SK-N-SH (cell line): ENCODE results near the gene TMEM214. TPM values are rescaled to one million over a fixed set of nuclear protein-coding genes. Genes with fewer than 3 reads are reported as not detected.
A peak's percentile ranks its signal among the peaks of the same experiment; 100 is the strongest.

Experiments used
- CTCF ChIA-PET: fragments of 300-600, 350-600 bp; formaldehyde crosslinking; extraction: SDS; loops from one replicate; lab custom pipeline; 2021; lab: Yijun Ruan, JAX
- POLR2A ChIA-PET: fragments of 350-600 bp; sonication (Branson Sonifier 250); formaldehyde crosslinking; extraction: SDS; loops from one replicate; lab custom pipeline; 2020; ENCODE audit warnings: antibody characterized with exemption, inconsistent platforms; lab: Yijun Ruan, JAX
- DNase-seq: peaks from one replicate; pipeline ENCODE4 v3.0.0; 2012
- H2AFZ ChIP-seq: fragments of 200-600 bp; sonication (generic); 2 replicates; pipeline ENCODE4 v1.8.1; 2016; ENCODE audit warnings: antibody characterized with exemption, mild to moderate bottlenecking, low read depth
- H3F3A ChIP-seq: fragments of 200-600 bp; sonication (generic); replicated peaks from 2 replicates; pipeline ENCODE3; 2016; ENCODE audit warnings: antibody characterized with exemption, mild to moderate bottlenecking; ENCODE audit not compliant: insufficient read depth
- H3K27ac ChIP-seq, 2 experiments: fragments of 200-500 bp in 1 of 2; fragments of 200-600 bp in 1 of 2; sonication (Bioruptor generic) in 1 of 2; sonication (generic), shearing (Covaris generic) in 1 of 2; 2 replicates each; pipeline versions ENCODE4 v1.5.1 to v1.6.1; 2014 to 2016; ENCODE audit warnings: low read depth in 2 of 2, inconsistent platforms in 1 of 2, low read length in 1 of 2, mild to moderate bottlenecking in 1 of 2, mixed read lengths in 1 of 2
- H3K27me3 ChIP-seq: fragments of 200-600 bp; sonication (generic), shearing (Covaris generic); 2 replicates; pipeline ENCODE4 v1.6.1; 2016; ENCODE audit warnings: mixed run types; ENCODE audit not compliant: insufficient read depth
- H3K36me3 ChIP-seq, 2 experiments: fragments of 200-500 bp in 1 of 2; fragments of 200-600 bp in 1 of 2; sonication (Bioruptor generic) in 1 of 2; sonication (generic) in 1 of 2; replicated peaks in 1 of 2; 2 replicates each; pipeline versions ENCODE3 to v1.5.1; 2014 to 2016; ENCODE audit warnings: low read length in 1 of 2, mild to moderate bottlenecking in 1 of 2; ENCODE audit not compliant: insufficient read depth in 2 of 2, control insufficient read depth in 1 of 2
- H3K4me1 ChIP-seq, 2 experiments: fragments of 200-500 bp in 1 of 2; fragments of 200-600 bp in 1 of 2; sonication (Bioruptor generic) in 1 of 2; sonication (generic), shearing (Covaris generic) in 1 of 2; 2 replicates each; pipeline versions ENCODE4 v1.5.1 to v1.6.1; 2014 to 2016; ENCODE audit warnings: low read depth in 1 of 2, low read length in 1 of 2, mixed run types in 1 of 2; ENCODE audit not compliant: insufficient read depth in 2 of 2, control insufficient read depth in 1 of 2
- H3K4me2 ChIP-seq: fragments of 200-600 bp; sonication (generic), shearing (Covaris generic); 2 replicates; pipeline ENCODE4 v1.6.1; 2017; ENCODE audit warnings: mixed run types
- H3K4me3 ChIP-seq, 2 experiments: fragments of 200-500 bp in 1 of 2; fragments of 200-600 bp in 1 of 2; sonication (Bioruptor generic) in 1 of 2; sonication (generic), shearing (Covaris generic) in 1 of 2; 2 replicates each; pipeline versions ENCODE4 v1.5.1 to v1.8.1; 2014 to 2016; ENCODE audit warnings: low read depth in 2 of 2, inconsistent platforms in 1 of 2, low read length in 1 of 2, mild to moderate bottlenecking in 1 of 2, mixed read lengths in 1 of 2, moderate library complexity in 1 of 2
- H3K79me2 ChIP-seq: fragments of 200-600 bp; sonication (generic); 2 replicates; pipeline ENCODE4 v1.8.1; 2017; ENCODE audit warnings: mild to moderate bottlenecking; ENCODE audit not compliant: insufficient read depth
- H3K9ac ChIP-seq: fragments of 200-600 bp; sonication (generic); 2 replicates; pipeline ENCODE4 v1.6.1; 2017; ENCODE audit warnings: mixed run types
- H3K9me2 ChIP-seq: fragments of 200-600 bp; sonication (generic); 2 replicates; pipeline ENCODE4 v1.6.1; 2017; ENCODE audit warnings: mixed run types
- H3K9me3 ChIP-seq: fragments of 200-600 bp; sonication (generic); 2 replicates; pipeline ENCODE4 v1.6.1; 2017; ENCODE audit warnings: mixed run types, mild to moderate bottlenecking, moderate library complexity
- H4K20me1 ChIP-seq: fragments of 200-600 bp; sonication (generic); 2 replicates; pipeline ENCODE4 v1.6.1; 2017; ENCODE audit warnings: mild to moderate bottlenecking, mixed run types; ENCODE audit not compliant: insufficient read depth
- CTCF ChIP-seq: fragments of 200-600 bp; sonication (generic); IDR thresholded peaks from 2 replicates; pipeline ENCODE4 v1.6.1; 2017; ENCODE audit warnings: antibody characterized with exemption, mild to moderate bottlenecking, moderate library complexity
- EP300 ChIP-seq, 2 experiments: IDR thresholded peaks; 2 replicates each; pipeline versions ENCODE4 v1.4.0 to v1.6.1; 2012; ENCODE audit warnings: borderline replicate concordance in 1 of 2, low read depth in 1 of 2, low read length in 1 of 2
- FOSL2 ChIP-seq: IDR thresholded peaks from 2 replicates; pipeline ENCODE4 v1.4.0; 2012; ENCODE audit warnings: low read depth, mild to moderate bottlenecking, moderate library complexity, borderline replicate concordance
- FOXM1 ChIP-seq: IDR thresholded peaks from 2 replicates; pipeline ENCODE4 v1.4.0; 2012; ENCODE audit warnings: low read depth, mild to moderate bottlenecking
- JUND ChIP-seq: IDR thresholded peaks from 2 replicates; pipeline ENCODE4 v1.4.0; 2012
- NFIC ChIP-seq: IDR thresholded peaks from 2 replicates; pipeline ENCODE4 v1.4.0; 2012; ENCODE audit warnings: borderline replicate concordance
- NRF1 ChIP-seq: IDR thresholded peaks from 2 replicates; pipeline ENCODE4 v1.6.1; 2012; ENCODE audit warnings: low read depth, mild to moderate bottlenecking, low read length
- PBX3 ChIP-seq: IDR thresholded peaks from 2 replicates; pipeline ENCODE4; 2012
- POLR2AphosphoS5 ChIP-seq: IDR thresholded peaks from 2 replicates; pipeline ENCODE4 v1.6.1; 2012; ENCODE audit warnings: low read depth, low read length
- RXRA ChIP-seq: IDR thresholded peaks from 2 replicates; pipeline ENCODE4 v1.4.0; 2012; ENCODE audit warnings: low read depth, mild to moderate bottlenecking, borderline replicate concordance
- WGBS: methylation state at CpG from one replicate; pipeline ENCODE4 v1.1.6; 2017; ENCODE audit warnings: low lambda C conversion rate; 5-methylcytosine and 5-hydroxymethylcytosine counted together
- polyA plus RNA-seq, 3 experiments: library from polyadenylated mRNA; depleted of rRNA; stranded (reverse); fragments of >200 nt; gene quantifications; 2 replicates each; pipeline ENCODE4 v1.2.3, GENCODE V29; 2012

Gene TMEM214
- polyA plus RNA-seq, 1 of the 3 experiments (the other 2 are of a cell fraction), result 69.4 TPM

- H3K27ac ChIP-seq, result no peak overlapping the region
- H3K79me2 ChIP-seq, result no peaks in the 10 kb centered on the region
- H3K4me3 ChIP-seq, result no peak overlapping the region
- ChIA-PET POLR2A (no interaction called here), CTCF (interaction anchor here (7.8 to 25.8 kb wide), 2 partner anchors 23 to 31 kb away, joined by 74 to 257 read pairs; no protein-coding TSS in a partner anchor)
- no peak overlapping the region for H3K9ac ChIP-seq
- H3K4me2 ChIP-seq, result no peak overlapping the region
- H3K36me3 ChIP-seq, result no peaks in the 10 kb centered on the region
- H3K9me3 ChIP-seq, result no peaks in the 10 kb centered on the region
- peaks cover 16% of the 10 kb centered on the region for H4K20me1 ChIP-seq
- peaks cover 24% of the 10 kb centered on the region for H3F3A ChIP-seq
- no peaks in the 10 kb centered on the region for H3K27me3 ChIP-seq
- peaks cover 12 to 17% of the 10 kb centered on the region in 2 experiments; a peak in 3 of 4 replicates for H3K4me1 ChIP-seq
- no peak for DNase-seq
- no peak overlapping the region for H2AFZ ChIP-seq
- no peaks in the 10 kb centered on the region for H3K9me2 ChIP-seq
- TF ChIP-seq RXRA (no peak), FOXM1 (no peak), POLR2AphosphoS5 (no peak), CTCF (no peak)
- WGBS, result 96% methylated on average over 4 of the region's 4 CpGs
These were observed 47.0 kb upstream of the TMEM214 start for GRCh38 chr2:26985807-26986206.

- CTCF ChIA-PET, result interaction anchor here (0.8 to 25.8 kb wide), 4 partner anchors 17 to 140 kb away, joined by 3 to 257 read pairs (median 43); no protein-coding TSS in a partner anchor
- peaks cover 16% of the 10 kb centered on the region for H4K20me1 ChIP-seq
- 85% methylated on average over 5 of the region's 5 CpGs for WGBS
These were observed 46.2 kb upstream of the TMEM214 start for GRCh38 chr2:26986576-26986975.

More at GRCh38 chr2:26986576-26986975, 46.2 kb upstream of the TMEM214 start:
- DNase-seq, result no peak
- Histone ChIP-seq H3K36me3 (no peaks in the 10 kb centered on the region), H3K79me2 (no peaks in the 10 kb centered on the region), H3K9ac (no peak overlapping the region), H3K27ac (no peak overlapping the region), H3K4me1 (peaks cover 12 to 17% of the 10 kb centered on the region in 2 experiments; a peak in 3 of 4 replicates), H3K9me3 (no peaks in the 10 kb centered on the region), H3K4me3 (no peak overlapping the region), H3K9me2 (no peaks in the 10 kb centered on the region), H3K4me2 (no peak overlapping the region), H2AFZ (no peak overlapping the region), H3K27me3 (no peaks in the 10 kb centered on the region), H3F3A (peaks cover 24% of the 10 kb centered on the region)
- POLR2A ChIA-PET, result no interaction called here
- peak; percentile 54; the same call in 1 of the 2 replicates for TF ChIP-seq FOSL2
- peak; percentile 89 for TF ChIP-seq PBX3
- no peak for TF ChIP-seq NRF1
- peak; percentile 8; the same call in 1 of the 2 replicates for TF ChIP-seq JUND
- no peak for TF ChIP-seq EP300 (IDR thresholded peaks at IDR 0.05; ENCODE audit: borderline replicate concordance in 1 of 2, low read depth in 1 of 2, low read length in 1 of 2)
- peak; percentile 39; the same call in 1 of the 2 replicates for TF ChIP-seq NFIC
